GM12801 (cell line): ENCODE data around the gene CARMIL1.

ENCODE experiments used
- CTCF ChIP-seq: IDR thresholded peaks from one replicate; pipeline ENCODE4 v1.5.1; 2011; ENCODE audit warnings: control low read depth; ENCODE audit not compliant: insufficient read length; ENCODE audit errors: extremely low read depth

The CARMIL1 gene

GRCh38 chr6:25346064-25346463, 66.9 kb downstream of the CARMIL1 start:
- no peak for TF ChIP-seq CTCF

- no peak for TF ChIP-seq CTCF
Observed at GRCh38 chr6:25350573-25350972, 71.4 kb downstream of the CARMIL1 start.

- no peak for TF ChIP-seq CTCF
Observed at GRCh38 chr6:25351485-25351884, 72.3 kb downstream of the CARMIL1 start.

GRCh38 chr6:25352285-25352684, 73.1 kb downstream of the CARMIL1 start:
- TF ChIP-seq CTCF, result no peak

GRCh38 chr6:25354078-25354932, 75.1 kb downstream of the CARMIL1 start:
- TF ChIP-seq CTCF, result no peak

GRCh38 chr6:25359191-25359861, 80.2 kb downstream of the CARMIL1 start:
- no peak for TF ChIP-seq CTCF

GRCh38 chr6:25359891-25360290, 80.7 kb downstream of the CARMIL1 start:
- no peak for TF ChIP-seq CTCF
